GM12892 (cell line): ENCODE results near the gene KCNJ3. TPM values are rescaled to one million over a fixed set of nuclear protein-coding genes. Genes with fewer than 3 reads are reported as not detected.

ENCODE experiments used
- DNase-seq: peaks from one replicate; pipeline ENCODE4 v3.0.0; 2011; ENCODE audit not compliant: insufficient read length
- FAIRE-seq: peaks from 2 replicates; lab custom pipeline; 2011; peaks lifted over from hg19 to GRCh38; lab: Jason Lieb, UNC
- POLR2A ChIP-seq: IDR thresholded peaks from 2 replicates; pipeline ENCODE4 v1.6.1; 2011; ENCODE audit warnings: low read depth, low read length, control low read depth
- POLR2AphosphoS5 ChIP-seq: IDR thresholded peaks from 2 replicates; pipeline ENCODE4 v1.6.1; 2011; ENCODE audit warnings: low read depth, low read length, control low read depth
- TAF1 ChIP-seq: IDR thresholded peaks from 2 replicates; pipeline ENCODE4 v1.6.1; 2011; ENCODE audit warnings: low read depth, mild to moderate bottlenecking, control low read depth, low read length, borderline replicate concordance
- polyA plus RNA-seq: library from polyadenylated mRNA; unstranded; fragments of >200 nt; gene quantifications from one replicate; pipeline ENCODE4 v1.2.1, GENCODE V29; 2012; ENCODE audit warnings: missing spikeins, inconsistent platforms; ENCODE audit not compliant: missing spikeins

KCNJ3 gene
- not detected for polyA plus RNA-seq

- TF ChIP-seq POLR2AphosphoS5 (no peak), TAF1 (no peak), POLR2A (no peak)
- DNase-seq (no peak), FAIRE-seq (no peak)
Observed at GRCh38 chr2:154698296-154698720, at the start of gene KCNJ3. KCNJ3 (plus strand) TSS chr2:154698695; CDS start chr2:154698776, 81 bp downstream.

- TF ChIP-seq TAF1 (no peak), POLR2AphosphoS5 (no peak), POLR2A (no peak)
- DNase-seq (no peak), FAIRE-seq (no peak)
Observed at GRCh38 chr2:154655499-154655898, 43.0 kb upstream of the KCNJ3 start.

- TF ChIP-seq TAF1, result no peak
- no peak for TF ChIP-seq POLR2AphosphoS5
- TF ChIP-seq POLR2A, result no peak
- FAIRE-seq (no peak), DNase-seq (no peak)
Observed at GRCh38 chr2:154658854-154659253, 39.6 kb upstream of the KCNJ3 start.

DNA sequence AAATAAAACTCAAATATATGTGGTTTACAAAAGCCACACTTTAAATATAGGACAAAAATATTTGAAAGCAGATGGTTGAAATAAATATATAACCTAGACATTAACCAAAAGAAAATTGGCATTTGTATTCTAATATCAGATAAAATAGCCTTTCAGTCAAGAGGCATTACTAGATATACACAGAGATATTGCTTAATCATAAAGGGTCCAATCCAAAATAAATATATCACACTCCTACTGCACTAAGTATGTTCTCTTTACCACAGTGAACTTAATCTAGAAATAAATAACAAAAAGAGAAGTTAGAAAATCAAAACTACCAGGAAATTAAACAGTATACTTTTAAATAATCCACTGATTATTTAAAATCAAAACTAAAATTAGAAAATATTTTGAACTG is 34.2 kb upstream of the KCNJ3 start:
- TF ChIP-seq POLR2AphosphoS5 (no peak), TAF1 (no peak), POLR2A (no peak)
- DNase-seq (no peak), FAIRE-seq (no peak)

GRCh38 chr2:154670083-154670482 is 28.4 kb upstream of the KCNJ3 start:
- FAIRE-seq (no peak), DNase-seq (no peak)
- TF ChIP-seq POLR2A, result no peak
- no peak for TF ChIP-seq POLR2AphosphoS5
- no peak for TF ChIP-seq TAF1

DNA sequence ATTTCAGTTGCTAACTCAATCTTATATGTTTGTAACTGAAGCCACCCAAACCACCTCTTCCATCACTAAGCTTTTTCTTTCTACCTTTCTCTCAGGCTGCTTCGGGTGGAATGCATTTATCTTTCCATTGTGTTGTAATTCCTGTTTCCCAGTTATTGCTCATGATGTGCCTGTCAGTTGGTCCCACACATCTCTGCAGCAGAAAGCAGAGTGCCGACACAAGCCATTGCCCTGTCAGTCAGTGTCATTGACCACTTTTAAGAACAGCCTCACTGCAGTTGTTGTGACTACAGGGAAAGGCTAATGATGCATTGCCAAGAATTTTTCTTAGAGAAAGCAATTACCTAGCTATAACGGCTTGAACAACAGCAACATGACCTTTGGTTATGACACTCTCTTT is 24.8 kb upstream of the KCNJ3 start:
- DNase-seq, result no peak
- FAIRE-seq, result no peak
- TF ChIP-seq TAF1 (no peak), POLR2AphosphoS5 (no peak), POLR2A (no peak)

DNA sequence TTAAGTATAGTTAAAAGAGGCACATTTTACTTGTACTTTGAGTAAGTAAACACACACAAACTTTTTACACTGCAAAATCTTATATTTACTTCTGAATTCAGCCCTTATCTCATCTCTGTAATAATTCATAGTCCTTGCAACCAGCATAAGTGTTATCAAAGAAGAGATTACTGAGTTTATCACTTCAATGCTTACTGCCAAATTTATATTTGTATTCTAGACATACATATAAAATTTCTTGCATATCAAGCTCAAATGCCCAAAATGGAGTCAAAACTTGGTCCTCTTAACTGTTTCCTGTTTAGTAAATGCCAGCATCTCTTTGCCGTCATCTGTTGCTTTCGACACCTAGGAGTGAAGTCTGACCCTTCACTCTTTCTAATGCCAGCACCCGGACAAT is 21.1 kb upstream of the KCNJ3 start:
- DNase-seq (no peak), FAIRE-seq (no peak)
- TF ChIP-seq TAF1, result no peak
- no peak for TF ChIP-seq POLR2A
- TF ChIP-seq POLR2AphosphoS5, result no peak

- no peak for TF ChIP-seq POLR2AphosphoS5
- no peak for TF ChIP-seq POLR2A
- TF ChIP-seq TAF1, result no peak
- DNase-seq (no peak), FAIRE-seq (no peak)
Observed at GRCh38 chr2:154681741-154682140, 16.8 kb upstream of the KCNJ3 start.

- TF ChIP-seq POLR2AphosphoS5 (no peak), POLR2A (no peak), TAF1 (no peak)
- no peak for FAIRE-seq
- no peak for DNase-seq
Observed at GRCh38 chr2:154686162-154686561, 12.3 kb upstream of the KCNJ3 start.

GRCh38 chr2:154688373-154688772 is 10.1 kb upstream of the KCNJ3 start:
- no peak for FAIRE-seq
- no peak for DNase-seq
- no peak for TF ChIP-seq TAF1
- no peak for TF ChIP-seq POLR2AphosphoS5
- TF ChIP-seq POLR2A, result no peak

DNA sequence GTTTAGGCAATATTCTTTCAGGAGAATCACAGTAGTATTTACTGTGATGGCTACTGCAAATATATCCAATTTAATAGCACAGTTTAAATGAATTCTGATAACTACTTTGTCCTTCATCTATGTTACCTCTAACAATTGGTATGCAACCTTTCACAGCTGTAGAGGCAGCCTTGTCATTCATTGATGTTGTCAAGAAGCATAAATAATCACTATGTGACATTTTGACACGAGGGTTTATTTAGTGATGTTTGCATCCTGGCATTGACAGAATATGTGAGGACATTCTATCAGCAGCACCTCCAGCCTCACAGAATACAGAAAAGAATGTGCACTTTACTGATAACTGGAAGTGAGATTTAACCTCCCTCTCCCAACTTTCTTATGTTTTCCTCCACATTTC is 9.3 kb upstream of the KCNJ3 start:
- DNase-seq, result no peak
- no peak for FAIRE-seq
- no peak for TF ChIP-seq POLR2A
- no peak for TF ChIP-seq POLR2AphosphoS5
- TF ChIP-seq TAF1, result no peak

DNA sequence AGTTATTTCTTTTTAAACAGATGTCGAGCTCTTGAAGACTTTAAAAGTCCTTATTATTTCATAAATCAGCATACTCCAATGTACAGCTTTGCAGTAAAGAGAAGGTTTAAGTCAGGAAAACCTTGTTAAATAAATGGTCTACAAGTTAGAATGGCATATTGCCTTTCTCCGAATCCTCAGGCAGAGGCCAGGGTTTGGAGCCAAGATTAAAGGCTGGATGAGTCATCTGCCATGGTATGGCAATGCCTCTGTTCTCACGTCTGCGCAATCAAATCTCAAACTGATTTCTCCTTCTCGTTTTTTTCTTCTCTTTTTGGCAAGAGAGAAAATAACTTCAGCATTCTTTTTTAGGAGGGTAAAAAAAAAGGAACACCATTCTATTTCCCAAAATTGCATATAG is 5.6 kb upstream of the KCNJ3 start:
- no peak for TF ChIP-seq POLR2AphosphoS5
- no peak for TF ChIP-seq TAF1
- no peak for TF ChIP-seq POLR2A
- DNase-seq (no peak), FAIRE-seq (no peak)
